Measurements from ENCODE around the gene EGLN2.
A peak's percentile ranks its signal among the peaks of the same experiment; 100 is the strongest.
"Not testable (repeated sequence)": the region's sequence is repeated elsewhere in the genome, so short reads cannot be mapped to it uniquely, and the experiment has no call there.

Gene EGLN2

GRCh38 chr19:40829205-40829604 lies 30.2 kb downstream of the EGLN2 start:
- DNase-seq (ENCODE audit: low read depth, low spot score): no peak
- no peak for TF ChIP-seq CTCF (IDR thresholded peaks at IDR 0.05; ENCODE audit: low read depth, low read length)
- in situ Hi-C loops (cut with HindIII; ENCODE audit: low sequenced_read_pairs): no loop called here
- no peak overlapping the region for H3K4me3 ChIP-seq (ENCODE audit: low read depth, low read length)

GRCh38 chr19:40830741-40831140 lies 31.8 kb downstream of the EGLN2 start:
- H3K4me3 ChIP-seq (ENCODE audit: low read depth, low read length); in situ Hi-C loops (cut with HindIII; ENCODE audit: low sequenced_read_pairs): not testable (repeated sequence)

GRCh38 chr19:40831502-40832430 lies 32.8 kb downstream of the EGLN2 start:
- no peak for TF ChIP-seq CTCF (IDR thresholded peaks at IDR 0.05; ENCODE audit: low read depth, low read length)
- peak; percentile 77 for DNase-seq (ENCODE audit: low read depth, low spot score)
- H3K4me3 ChIP-seq (ENCODE audit: low read depth, low read length): no peak overlapping the region
- in situ Hi-C loops (cut with HindIII; ENCODE audit: low sequenced_read_pairs): no loop called here

More at GRCh38 chr19:40830741-40831140, 31.8 kb downstream of the EGLN2 start:
- DNase-seq (ENCODE audit: low read depth, low spot score): not testable (repeated sequence)

GRCh38 chr19:40832431-40832790 lies 33.4 kb downstream of the EGLN2 start:
- DNase-seq (ENCODE audit: low read depth, low spot score); H3K4me3 ChIP-seq (ENCODE audit: low read depth, low read length); in situ Hi-C loops (cut with HindIII; ENCODE audit: low sequenced_read_pairs): not testable (repeated sequence)

- DNase-seq (ENCODE audit: low read depth, low spot score); H3K4me3 ChIP-seq (ENCODE audit: low read depth, low read length); in situ Hi-C loops (cut with HindIII; ENCODE audit: low sequenced_read_pairs): not testable (repeated sequence)
Measured at GRCh38 chr19:40833728-40834533, 34.9 kb downstream of the EGLN2 start.

GRCh38 chr19:40836754-40837429 lies 37.9 kb downstream of the EGLN2 start:
- in situ Hi-C loops (cut with HindIII; ENCODE audit: low sequenced_read_pairs): no loop called here
- DNase-seq (ENCODE audit: low read depth, low spot score): no peak
- TF ChIP-seq CTCF (IDR thresholded peaks at IDR 0.05; ENCODE audit: low read depth, low read length): no peak
- no peak overlapping the region for H3K4me3 ChIP-seq (ENCODE audit: low read depth, low read length)

- in situ Hi-C loops (cut with HindIII; ENCODE audit: low sequenced_read_pairs); DNase-seq (ENCODE audit: low read depth, low spot score); H3K4me3 ChIP-seq (ENCODE audit: low read depth, low read length): not testable (repeated sequence)
Measured at GRCh38 chr19:40838477-40838876, 39.5 kb downstream of the EGLN2 start.

GRCh38 chr19:40842012-40842411 lies 43.0 kb downstream of the EGLN2 start:
- DNase-seq (ENCODE audit: low read depth, low spot score); in situ Hi-C loops (cut with HindIII; ENCODE audit: low sequenced_read_pairs); H3K4me3 ChIP-seq (ENCODE audit: low read depth, low read length): not testable (repeated sequence)

- H3K4me3 ChIP-seq (ENCODE audit: low read depth, low read length); in situ Hi-C loops (cut with HindIII; ENCODE audit: low sequenced_read_pairs); DNase-seq (ENCODE audit: low read depth, low spot score): not testable (repeated sequence)
Measured at GRCh38 chr19:40842997-40843652, 44.1 kb downstream of the EGLN2 start.

GRCh38 chr19:40843653-40844052 lies 44.7 kb downstream of the EGLN2 start:
- DNase-seq (ENCODE audit: low read depth, low spot score); H3K4me3 ChIP-seq (ENCODE audit: low read depth, low read length); in situ Hi-C loops (cut with HindIII; ENCODE audit: low sequenced_read_pairs): not testable (repeated sequence)

GRCh38 chr19:40846722-40847121 lies 47.7 kb downstream of the EGLN2 start:
- DNase-seq (ENCODE audit: low read depth, low spot score); H3K4me3 ChIP-seq (ENCODE audit: low read depth, low read length); in situ Hi-C loops (cut with HindIII; ENCODE audit: low sequenced_read_pairs): not testable (repeated sequence)

GRCh38 chr19:40850277-40850676 lies 51.3 kb downstream of the EGLN2 start, which contains the start of gene CYP2A6:
TSS of gene CYP2A6 (minus strand) at chr19:40850447. CDS start at chr19:40850426, 21 bp downstream.
- DNase-seq (ENCODE audit: low read depth, low spot score); H3K4me3 ChIP-seq (ENCODE audit: low read depth, low read length); in situ Hi-C loops (cut with HindIII; ENCODE audit: low sequenced_read_pairs): not testable (repeated sequence)

Data from astrocyte of the spinal cord (primary cell).